ENCODE measurements around the gene DPYSL3. TPM values are rescaled to one million over a fixed set of nuclear protein-coding genes. Genes with fewer than 3 reads are reported as not detected.

The DPYSL3 gene
- polyA plus RNA-seq, 4 donors: 32.9 to 171 (median 45.5) TPM

- DNase-seq (ENCODE audit: low read depth in 4 of 4, low spot score in 3 of 4): no peak
Observed at GRCh38 chr5:147408980-147409379, 100.9 kb downstream of the DPYSL3 start.

- DNase-seq (ENCODE audit: low read depth in 4 of 4, low spot score in 3 of 4): no peak
Observed at GRCh38 chr5:147407094-147407681, 102.7 kb downstream of the DPYSL3 start.

- DNase-seq (ENCODE audit: low read depth in 4 of 4, low spot score in 3 of 4): no peak
Observed at GRCh38 chr5:147406636-147407035, 103.2 kb downstream of the DPYSL3 start.

GRCh38 chr5:147404706-147405105, 105.2 kb downstream of the DPYSL3 start:
- DNase-seq (ENCODE audit: low read depth in 4 of 4, low spot score in 3 of 4): no peak

GRCh38 chr5:147403651-147404640, 105.9 kb downstream of the DPYSL3 start:
- no peak for DNase-seq (ENCODE audit: low read depth in 4 of 4, low spot score in 3 of 4)

- no peak for DNase-seq (ENCODE audit: low read depth in 4 of 4, low spot score in 3 of 4)
Observed at GRCh38 chr5:147400881-147401280, 109.0 kb downstream of the DPYSL3 start.

GRCh38 chr5:147400126-147400809, 109.6 kb downstream of the DPYSL3 start:
- DNase-seq (ENCODE audit: low read depth in 4 of 4, low spot score in 3 of 4): no peak

GRCh38 chr5:147398860-147399259, 111.0 kb downstream of the DPYSL3 start:
- no peak for DNase-seq (ENCODE audit: low read depth in 4 of 4, low spot score in 3 of 4)

GRCh38 chr5:147397616-147398015, 112.3 kb downstream of the DPYSL3 start:
- DNase-seq (ENCODE audit: low read depth in 4 of 4, low spot score in 3 of 4): no peak

GRCh38 chr5:147396070-147396823, 113.6 kb downstream of the DPYSL3 start:
- DNase-seq (ENCODE audit: low read depth in 4 of 4, low spot score in 3 of 4): no peak

GRCh38 chr5:147393874-147394672, 115.8 kb downstream of the DPYSL3 start:
- DNase-seq (ENCODE audit: low read depth in 4 of 4, low spot score in 3 of 4): no peak

- no peak for DNase-seq (ENCODE audit: low read depth in 4 of 4, low spot score in 3 of 4)
Observed at GRCh38 chr5:147391781-147392180, 118.1 kb downstream of the DPYSL3 start.

- DNase-seq (ENCODE audit: low read depth in 4 of 4, low spot score in 3 of 4): no peak
Observed at GRCh38 chr5:147390654-147391225, 119.1 kb downstream of the DPYSL3 start.

- DNase-seq (ENCODE audit: low read depth in 4 of 4, low spot score in 3 of 4): no peak
Observed at GRCh38 chr5:147388184-147389108, 121.4 kb downstream of the DPYSL3 start.

- DNase-seq (ENCODE audit: low read depth in 4 of 4, low spot score in 3 of 4): no peak
Observed at GRCh38 chr5:147387109-147387508, 122.8 kb downstream of the DPYSL3 start.

- DNase-seq (ENCODE audit: low read depth in 4 of 4, low spot score in 3 of 4): no peak
Observed at GRCh38 chr5:147384346-147385193, 125.3 kb downstream of the DPYSL3 start.

GRCh38 chr5:147382776-147383175, 127.1 kb downstream of the DPYSL3 start:
- DNase-seq (ENCODE audit: low read depth in 4 of 4, low spot score in 3 of 4): no peak
